ENCODE results near the gene PACS1. TPM values are rescaled to one million over a fixed set of nuclear protein-coding genes. Genes with fewer than 3 reads are reported as not detected.

Gene PACS1
- polyA plus RNA-seq, 1 experiment: 27.1 TPM

GRCh38 chr11:66159324-66159984 is 89.4 kb downstream of the PACS1 start:
- DNase-seq (ENCODE audit: low read depth, low spot score): no peak
- CTCF ChIA-PET: interaction anchor here (0.6 to 2.1 kb wide), 3 partner anchors 63 to 91 kb away, joined by 3 to 14 read pairs (median 3); no protein-coding TSS in a partner anchor
- H3K9me3 ChIP-seq (ENCODE audit: control insufficient read depth, insufficient read depth, low read length): no peaks in the 10 kb centered on the region
- POLR2A ChIA-PET: no interaction called here
- no peak for TF ChIP-seq CTCF (IDR thresholded peaks at IDR 0.05; ENCODE audit: low read depth, low read length)
- no peaks in the 10 kb centered on the region for H3K27me3 ChIP-seq (ENCODE audit: control insufficient read depth, insufficient read depth, low read length)
- H3K27ac ChIP-seq (ENCODE audit: low read depth, low read length): no peak overlapping the region
- no peak overlapping the region for H3K4me3 ChIP-seq (ENCODE audit: low read depth, low read length)

- H3K27ac ChIP-seq (ENCODE audit: low read depth, low read length): no peak overlapping the region
- no peak overlapping the region for H3K4me3 ChIP-seq (ENCODE audit: low read depth, low read length)
- TF ChIP-seq CTCF (IDR thresholded peaks at IDR 0.05; ENCODE audit: low read depth, low read length): no peak
- no peak for DNase-seq (ENCODE audit: low read depth, low spot score)
- POLR2A ChIA-PET: interaction anchor here (0.6 kb wide), 1 partner anchor 45 kb away, joined by 8 read pairs; no protein-coding TSS in a partner anchor
- no peaks in the 10 kb centered on the region for H3K9me3 ChIP-seq (ENCODE audit: control insufficient read depth, insufficient read depth, low read length)
- H3K27me3 ChIP-seq (ENCODE audit: control insufficient read depth, insufficient read depth, low read length): no peaks in the 10 kb centered on the region
- CTCF ChIA-PET: interaction anchor here (0.6 to 2.1 kb wide), 3 partner anchors 62 to 343 kb away, joined by 3 to 14 read pairs (median 3); no protein-coding TSS in a partner anchor
Measured at GRCh38 chr11:66160709-66161108, 90.6 kb downstream of the PACS1 start.

GRCh38 chr11:66168289-66168688 is 98.2 kb downstream of the PACS1 start:
- ChIA-PET CTCF (no interaction called here), POLR2A (no interaction called here)
- no peak for TF ChIP-seq CTCF (IDR thresholded peaks at IDR 0.05; ENCODE audit: low read depth, low read length)
- Histone ChIP-seq H3K4me3 (ENCODE audit: low read depth, low read length) (no peak overlapping the region), H3K27me3 (ENCODE audit: control insufficient read depth, insufficient read depth, low read length) (no peaks in the 10 kb centered on the region), H3K9me3 (ENCODE audit: control insufficient read depth, insufficient read depth, low read length) (no peaks in the 10 kb centered on the region), H3K27ac (ENCODE audit: low read depth, low read length) (no peak overlapping the region)
- no peak for DNase-seq (ENCODE audit: low read depth, low spot score)

GRCh38 chr11:66172146-66172545 is 102.1 kb downstream of the PACS1 start:
- Histone ChIP-seq H3K4me3 (ENCODE audit: low read depth, low read length) (no peak overlapping the region), H3K27ac (ENCODE audit: low read depth, low read length) (no peak overlapping the region), H3K27me3 (ENCODE audit: control insufficient read depth, insufficient read depth, low read length) (no peaks in the 10 kb centered on the region), H3K9me3 (ENCODE audit: control insufficient read depth, insufficient read depth, low read length) (no peaks in the 10 kb centered on the region)
- DNase-seq (ENCODE audit: low read depth, low spot score): peak; percentile 16
- ChIA-PET POLR2A (no interaction called here), CTCF (interaction anchor here (0.7 kb wide), 1 partner anchor 56 kb away, joined by 6 read pairs; no protein-coding TSS in a partner anchor)
- no peak for TF ChIP-seq CTCF (IDR thresholded peaks at IDR 0.05; ENCODE audit: low read depth, low read length)

GRCh38 chr11:66176650-66177049 is 106.6 kb downstream of the PACS1 start:
- ChIA-PET POLR2A (no interaction called here), CTCF (interaction anchor here (0.6 to 1.3 kb wide), 2 partner anchors 12 to 187 kb away, joined by 3 read pairs; no protein-coding TSS in a partner anchor)
- Histone ChIP-seq H3K4me3 (ENCODE audit: low read depth, low read length) (no peak overlapping the region), H3K27ac (ENCODE audit: low read depth, low read length) (no peak overlapping the region), H3K27me3 (ENCODE audit: control insufficient read depth, insufficient read depth, low read length) (no peaks in the 10 kb centered on the region), H3K9me3 (ENCODE audit: control insufficient read depth, insufficient read depth, low read length) (no peaks in the 10 kb centered on the region)
- no peak for DNase-seq (ENCODE audit: low read depth, low spot score)
- TF ChIP-seq CTCF (IDR thresholded peaks at IDR 0.05; ENCODE audit: low read depth, low read length): no peak

Data from AG04450 (cell line).